Parathyroid adenoma (tissue), 2 donors: ENCODE data around the gene SLAIN1.
A peak's percentile ranks its signal among the peaks of the same experiment; 100 is the strongest.

Experiments used
- H2AFZ ChIP-seq: fragments of 300-600 bp; sonication (generic); one replicate; pipeline ENCODE4 v1.7.0; 2017; ENCODE audit warnings: antibody characterized with exemption, mild to moderate bottlenecking
- H3K27ac ChIP-seq: fragments of 300-600 bp; sonication (generic); one replicate; pipeline ENCODE4 v1.7.0; 2017
- H3K27me3 ChIP-seq: fragments of 300-600 bp; sonication (generic); one replicate; pipeline ENCODE4 v1.7.0; 2017; ENCODE audit warnings: low read length; ENCODE audit not compliant: control insufficient read depth, insufficient read depth
- H3K36me3 ChIP-seq: fragments of 300-600 bp; sonication (generic); one replicate; pipeline ENCODE4 v1.7.0; 2017; ENCODE audit warnings: low read length; ENCODE audit not compliant: control insufficient read depth, insufficient read depth
- H3K4me1 ChIP-seq: fragments of 300-600 bp; sonication (generic); one replicate; pipeline ENCODE4 v1.7.0; 2017; ENCODE audit warnings: control low read depth
- H3K4me2 ChIP-seq: fragments of 300-600 bp; sonication (generic); one replicate; pipeline ENCODE4 v1.7.0; 2017; ENCODE audit warnings: low read length
- H3K4me3 ChIP-seq: fragments of 300-600 bp; sonication (generic); one replicate; pipeline ENCODE4 v1.7.0; 2017; ENCODE audit warnings: low read depth, low read length
- H3K79me2 ChIP-seq: fragments of 300-600 bp; sonication (generic); one replicate; pipeline ENCODE4 v1.7.0; 2017; ENCODE audit warnings: control low read depth
- H3K9ac ChIP-seq: fragments of 300-600 bp; sonication (generic); one replicate; pipeline ENCODE4 v1.7.0; 2017; ENCODE audit warnings: mild to moderate bottlenecking
- H3K9me3 ChIP-seq: fragments of 300-600 bp; sonication (generic); one replicate; pipeline ENCODE4 v1.7.0; 2017; ENCODE audit warnings: low read length; ENCODE audit not compliant: control insufficient read depth
- TF ChIP-seq, protein P1 (sequence below): fragments of 300-600 bp; sonication (generic); IDR thresholded peaks from one replicate; pipeline ENCODE4 v1.7.0; 2017; ENCODE audit warnings: antibody characterized with exemption, mild to moderate bottlenecking
- donor health status: primary hyperparathyroidism.

Gene SLAIN1

DNA sequence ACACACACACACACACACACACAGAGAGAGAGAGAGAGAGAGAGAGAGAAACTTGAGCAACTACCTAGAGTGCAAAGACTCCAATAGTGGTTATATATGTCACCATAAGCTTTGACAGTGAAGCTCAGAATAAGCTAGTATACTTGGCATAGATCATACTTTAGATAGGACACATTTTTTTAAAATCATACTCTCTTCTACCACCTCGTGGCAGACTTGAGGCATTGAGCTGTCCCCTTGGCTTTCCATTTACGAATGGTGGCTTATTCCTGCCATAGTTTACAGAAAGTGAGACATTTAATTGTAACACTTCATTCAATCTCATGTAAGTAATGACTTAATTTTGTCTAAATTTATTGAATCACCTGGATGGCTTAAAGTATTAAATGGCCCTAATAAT is 112.9 kb downstream of the SLAIN1 start:
- H3K9ac ChIP-seq = no peak overlapping the region
- no peaks in the 10 kb centered on the region for H3K27me3 ChIP-seq
- no peak overlapping the region for H3K27ac ChIP-seq
- no peak overlapping the region for H3K4me3 ChIP-seq
- TF ChIP-seq, protein P1, sequence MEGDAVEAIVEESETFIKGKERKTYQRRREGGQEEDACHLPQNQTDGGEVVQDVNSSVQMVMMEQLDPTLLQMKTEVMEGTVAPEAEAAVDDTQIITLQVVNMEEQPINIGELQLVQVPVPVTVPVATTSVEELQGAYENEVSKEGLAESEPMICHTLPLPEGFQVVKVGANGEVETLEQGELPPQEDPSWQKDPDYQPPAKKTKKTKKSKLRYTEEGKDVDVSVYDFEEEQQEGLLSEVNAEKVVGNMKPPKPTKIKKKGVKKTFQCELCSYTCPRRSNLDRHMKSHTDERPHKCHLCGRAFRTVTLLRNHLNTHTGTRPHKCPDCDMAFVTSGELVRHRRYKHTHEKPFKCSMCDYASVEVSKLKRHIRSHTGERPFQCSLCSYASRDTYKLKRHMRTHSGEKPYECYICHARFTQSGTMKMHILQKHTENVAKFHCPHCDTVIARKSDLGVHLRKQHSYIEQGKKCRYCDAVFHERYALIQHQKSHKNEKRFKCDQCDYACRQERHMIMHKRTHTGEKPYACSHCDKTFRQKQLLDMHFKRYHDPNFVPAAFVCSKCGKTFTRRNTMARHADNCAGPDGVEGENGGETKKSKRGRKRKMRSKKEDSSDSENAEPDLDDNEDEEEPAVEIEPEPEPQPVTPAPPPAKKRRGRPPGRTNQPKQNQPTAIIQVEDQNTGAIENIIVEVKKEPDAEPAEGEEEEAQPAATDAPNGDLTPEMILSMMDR = peak; percentile 18
- no peaks in the 10 kb centered on the region for H3K9me3 ChIP-seq
- H3K36me3 ChIP-seq = no peaks in the 10 kb centered on the region
- no peaks in the 10 kb centered on the region for H3K79me2 ChIP-seq
- no peak overlapping the region for H2AFZ ChIP-seq
- no peaks in the 10 kb centered on the region for H3K4me1 ChIP-seq
- H3K4me2 ChIP-seq = no peak overlapping the region

DNA sequence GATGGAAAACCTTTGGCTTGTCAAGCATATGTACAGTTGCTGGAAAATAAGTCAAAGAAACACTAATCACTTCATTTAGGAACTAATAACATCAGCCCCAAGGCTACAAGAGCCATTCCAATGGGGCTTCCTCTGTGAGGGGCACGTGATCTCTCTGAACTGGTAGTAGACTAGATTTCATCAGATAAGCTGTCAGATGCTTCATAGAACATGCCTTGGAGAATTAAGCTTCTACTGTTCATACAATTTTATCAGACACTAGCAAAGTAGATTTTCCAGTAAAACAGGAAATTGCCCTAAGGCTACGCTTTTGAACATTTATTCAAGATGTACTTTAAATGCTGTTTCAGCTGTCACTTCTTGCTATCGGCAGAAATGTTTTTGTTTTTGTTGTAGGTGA is 113.4 kb downstream of the SLAIN1 start:
- H3K9ac ChIP-seq = no peak overlapping the region
- H3K4me3 ChIP-seq = no peak overlapping the region
- no peaks in the 10 kb centered on the region for H3K36me3 ChIP-seq
- H3K79me2 ChIP-seq = no peaks in the 10 kb centered on the region
- H3K27me3 ChIP-seq = no peaks in the 10 kb centered on the region
- H3K9me3 ChIP-seq = no peaks in the 10 kb centered on the region
- H3K4me1 ChIP-seq = no peaks in the 10 kb centered on the region
- TF ChIP-seq, protein P1 = no peak
- H2AFZ ChIP-seq = no peak overlapping the region
- no peak overlapping the region for H3K27ac ChIP-seq
- H3K4me2 ChIP-seq = no peak overlapping the region

DNA sequence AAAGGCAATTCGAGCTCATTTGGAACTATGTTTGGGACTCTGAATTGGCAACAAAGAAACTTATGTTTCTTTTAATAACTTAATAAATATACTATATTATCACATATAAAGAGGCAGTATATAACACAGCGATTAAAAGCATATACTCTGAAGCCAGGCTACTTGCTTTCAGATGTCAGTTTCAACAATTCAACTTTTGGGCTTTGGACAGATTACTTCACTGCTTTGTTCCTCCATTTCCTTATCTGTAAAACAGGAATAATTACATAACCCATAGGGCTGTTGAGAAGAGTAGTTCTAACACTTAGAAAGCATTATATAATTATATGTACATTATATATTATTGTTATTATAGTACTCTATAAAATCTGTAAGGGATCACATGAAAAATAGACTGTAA is 113.9 kb downstream of the SLAIN1 start:
- no peak overlapping the region for H3K4me3 ChIP-seq
- H3K9me3 ChIP-seq = no peaks in the 10 kb centered on the region
- no peak overlapping the region for H3K27ac ChIP-seq
- no peaks in the 10 kb centered on the region for H3K4me1 ChIP-seq
- TF ChIP-seq, protein P1 = no peak
- H3K36me3 ChIP-seq = no peaks in the 10 kb centered on the region
- H3K79me2 ChIP-seq = no peaks in the 10 kb centered on the region
- no peaks in the 10 kb centered on the region for H3K27me3 ChIP-seq
- H2AFZ ChIP-seq = no peak overlapping the region
- no peak overlapping the region for H3K9ac ChIP-seq
- no peak overlapping the region for H3K4me2 ChIP-seq

DNA sequence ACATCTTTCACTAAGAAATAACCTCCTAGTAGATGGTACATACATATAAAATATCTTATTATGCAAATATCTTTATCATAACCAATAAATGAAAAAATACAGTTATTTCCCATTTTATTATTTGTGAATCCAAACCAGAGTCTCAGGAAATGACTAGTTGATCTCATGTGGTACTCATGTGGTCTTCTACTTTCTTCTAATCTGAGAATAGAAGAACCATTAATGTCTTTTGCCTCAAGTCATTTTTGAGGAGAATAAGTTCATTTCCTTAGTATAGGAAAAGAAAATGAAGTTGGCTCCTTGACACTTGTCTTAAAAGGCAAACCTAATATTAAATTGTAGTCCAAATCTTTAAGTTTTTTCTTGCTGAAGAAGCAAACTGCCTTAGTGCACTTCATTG is 114.5 kb downstream of the SLAIN1 start:
- TF ChIP-seq, protein P1 = no peak
- Histone ChIP-seq H3K4me3 (no peak overlapping the region), H3K4me2 (no peak overlapping the region), H3K27me3 (no peaks in the 10 kb centered on the region), H3K36me3 (no peaks in the 10 kb centered on the region), H3K9me3 (no peaks in the 10 kb centered on the region), H3K27ac (no peak overlapping the region), H3K9ac (no peak overlapping the region), H3K79me2 (no peaks in the 10 kb centered on the region), H3K4me1 (no peaks in the 10 kb centered on the region), H2AFZ (no peak overlapping the region)
